ENCODE measurements around the gene FCHSD2. TPM values are rescaled to one million over a fixed set of nuclear protein-coding genes. Genes with fewer than 3 reads are reported as not detected.

The FCHSD2 gene
- total RNA-seq, 1 donor from 2014 or later, result 19.7 TPM

GRCh38 chr11:73099512-73100266, 42.4 kb downstream of the FCHSD2 start:
- DNase-seq, result no peak
- no peak for TF ChIP-seq CTCF (IDR thresholded peaks at IDR 0.05; ENCODE audit: partially characterized antibody, unreplicated experiment)
- no peaks in the 10 kb centered on the region for H3K27me3 Mint-ChIP-seq (ENCODE audit: unreplicated experiment)
- H3K36me3 Mint-ChIP-seq (ENCODE audit: unreplicated experiment), result no peaks in the 10 kb centered on the region
- H3K9me3 Mint-ChIP-seq (ENCODE audit: unreplicated experiment), result peaks cover 2% of the 10 kb centered on the region
- H3K27ac Mint-ChIP-seq (ENCODE audit: unreplicated experiment), result no peak overlapping the region
- no peaks in the 10 kb centered on the region for H3K4me1 Mint-ChIP-seq (ENCODE audit: low read depth, unreplicated experiment)
- no peak overlapping the region for H3K4me3 Mint-ChIP-seq (ENCODE audit: unreplicated experiment)

- Mint-ChIP-seq H3K4me3 (ENCODE audit: unreplicated experiment) (no peak overlapping the region), H3K36me3 (ENCODE audit: unreplicated experiment) (no peaks in the 10 kb centered on the region), H3K27me3 (ENCODE audit: unreplicated experiment) (no peaks in the 10 kb centered on the region), H3K4me1 (ENCODE audit: low read depth, unreplicated experiment) (no peaks in the 10 kb centered on the region), H3K27ac (ENCODE audit: unreplicated experiment) (no peak overlapping the region), H3K9me3 (ENCODE audit: unreplicated experiment) (peaks cover 2% of the 10 kb centered on the region)
- DNase-seq, result no peak
- no peak for TF ChIP-seq CTCF (IDR thresholded peaks at IDR 0.05; ENCODE audit: partially characterized antibody, unreplicated experiment)
These were observed 46.5 kb downstream of the FCHSD2 start for GRCh38 chr11:73095613-73096012.

GRCh38 chr11:73091521-73092305, 50.4 kb downstream of the FCHSD2 start:
- no peaks in the 10 kb centered on the region for H3K4me1 Mint-ChIP-seq (ENCODE audit: low read depth, unreplicated experiment)
- TF ChIP-seq CTCF (IDR thresholded peaks at IDR 0.05; ENCODE audit: partially characterized antibody, unreplicated experiment), result no peak
- H3K27ac Mint-ChIP-seq (ENCODE audit: unreplicated experiment), result no peak overlapping the region
- H3K27me3 Mint-ChIP-seq (ENCODE audit: unreplicated experiment), result peaks cover 2% of the 10 kb centered on the region
- no peak for DNase-seq
- H3K4me3 Mint-ChIP-seq (ENCODE audit: unreplicated experiment), result no peak overlapping the region
- H3K9me3 Mint-ChIP-seq (ENCODE audit: unreplicated experiment), result no peaks in the 10 kb centered on the region
- H3K36me3 Mint-ChIP-seq (ENCODE audit: unreplicated experiment), result no peaks in the 10 kb centered on the region

GRCh38 chr11:73087730-73088129, 54.4 kb downstream of the FCHSD2 start:
- Mint-ChIP-seq H3K27me3 (ENCODE audit: unreplicated experiment) (peaks cover 2% of the 10 kb centered on the region), H3K9me3 (ENCODE audit: unreplicated experiment) (no peaks in the 10 kb centered on the region), H3K4me3 (ENCODE audit: unreplicated experiment) (no peak overlapping the region), H3K27ac (ENCODE audit: unreplicated experiment) (peak overlapping the region; percentile 21), H3K36me3 (ENCODE audit: unreplicated experiment) (no peaks in the 10 kb centered on the region), H3K4me1 (ENCODE audit: low read depth, unreplicated experiment) (no peaks in the 10 kb centered on the region)
- no peak for DNase-seq
- TF ChIP-seq CTCF (IDR thresholded peaks at IDR 0.05; ENCODE audit: partially characterized antibody, unreplicated experiment), result no peak
